ENCODE data around the gene TEX261.

GRCh38 chr2:70975237-70975636, 19.4 kb downstream of the TEX261 start:
- TF ChIP-seq POLR2A (IDR thresholded peaks at IDR 0.05), result no peak
- TF ChIP-seq, protein P1, sequence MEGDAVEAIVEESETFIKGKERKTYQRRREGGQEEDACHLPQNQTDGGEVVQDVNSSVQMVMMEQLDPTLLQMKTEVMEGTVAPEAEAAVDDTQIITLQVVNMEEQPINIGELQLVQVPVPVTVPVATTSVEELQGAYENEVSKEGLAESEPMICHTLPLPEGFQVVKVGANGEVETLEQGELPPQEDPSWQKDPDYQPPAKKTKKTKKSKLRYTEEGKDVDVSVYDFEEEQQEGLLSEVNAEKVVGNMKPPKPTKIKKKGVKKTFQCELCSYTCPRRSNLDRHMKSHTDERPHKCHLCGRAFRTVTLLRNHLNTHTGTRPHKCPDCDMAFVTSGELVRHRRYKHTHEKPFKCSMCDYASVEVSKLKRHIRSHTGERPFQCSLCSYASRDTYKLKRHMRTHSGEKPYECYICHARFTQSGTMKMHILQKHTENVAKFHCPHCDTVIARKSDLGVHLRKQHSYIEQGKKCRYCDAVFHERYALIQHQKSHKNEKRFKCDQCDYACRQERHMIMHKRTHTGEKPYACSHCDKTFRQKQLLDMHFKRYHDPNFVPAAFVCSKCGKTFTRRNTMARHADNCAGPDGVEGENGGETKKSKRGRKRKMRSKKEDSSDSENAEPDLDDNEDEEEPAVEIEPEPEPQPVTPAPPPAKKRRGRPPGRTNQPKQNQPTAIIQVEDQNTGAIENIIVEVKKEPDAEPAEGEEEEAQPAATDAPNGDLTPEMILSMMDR (IDR thresholded peaks at IDR 0.05), result no peak

All from Peyer's patch (tissue), 4 donors.